BJ (cell line): ENCODE data around the gene ODR4. TPM values are rescaled to one million over a fixed set of nuclear protein-coding genes. Genes with fewer than 3 reads are reported as not detected.
A peak's percentile ranks its signal among the peaks of the same experiment; 100 is the strongest.

ENCODE experiments used
- CTCF ChIA-PET: fragments of 350-600 bp; formaldehyde crosslinking; extraction: SDS; loops from one replicate; lab custom pipeline; 2021; ENCODE audit warnings: antibody characterized with exemption, inconsistent platforms; lab: Yijun Ruan, JAX
- POLR2A ChIA-PET: fragments of 300-600 bp; sonication (Branson Sonifier 250); formaldehyde crosslinking; extraction: SDS; loops from one replicate; lab custom pipeline; 2021; ENCODE audit warnings: antibody characterized with exemption; lab: Charles Lee
- DNase-seq: peaks from one replicate; pipeline ENCODE4 v3.0.0-alpha.2; 2011; ENCODE audit warnings: low read depth
- H3K27me3 ChIP-seq: 2 replicates; pipeline ENCODE4 v1.6.0; 2011; ENCODE audit warnings: low read length; ENCODE audit not compliant: control insufficient read depth, insufficient read depth
- H3K36me3 ChIP-seq: 2 replicates; pipeline ENCODE4 v1.5.1; 2011; ENCODE audit warnings: low read length; ENCODE audit not compliant: control insufficient read depth, insufficient read depth
- H3K4me3 ChIP-seq: 2 replicates; pipeline ENCODE4 v1.5.1; 2011; ENCODE audit warnings: low read depth, mild to moderate bottlenecking, control low read depth, low read length
- CTCF ChIP-seq: IDR thresholded peaks from 2 replicates; pipeline ENCODE4 v1.5.1; 2011; ENCODE audit warnings: low read depth, mild to moderate bottlenecking, control low read depth, inconsistent platforms, low read length, moderate library complexity; ENCODE audit not compliant: insufficient read depth
- polyA minus RNA-seq: library from RNA; depleted of rRNA, polyadenylated mRNA; stranded (reverse); fragments of >200 nt; gene quantifications from 2 replicates; pipeline ENCODE4 v1.2.3, GENCODE V29; 2011; rRNA and poly(A)+ RNA removed
- polyA plus RNA-seq: library from polyadenylated mRNA; depleted of rRNA; stranded (reverse); fragments of >200 nt; gene quantifications from 2 replicates; pipeline ENCODE4 v1.2.3, GENCODE V29; 2011; rRNA removed

ODR4 gene
- 6.2 and 11.2 TPM in 2 replicates for polyA plus RNA-seq
- polyA minus RNA-seq = 3.1 and 4.2 TPM in 2 replicates

- ChIA-PET CTCF (interaction anchor here (0.6 to 1.5 kb wide), 18 partner anchors 9 to 611 kb away, joined by 3 to 20 read pairs (median 4); partner anchors contain the start of gene PTGS2), POLR2A (interaction anchor here (0.6 kb wide), 1 partner anchor 23 kb away, joined by 10 read pairs; no protein-coding TSS in a partner anchor)
- peaks cover 2% of the 10 kb centered on the region; the same call in 1 of the 2 replicates for H3K36me3 ChIP-seq
- peak within 1 kb of the TSS; percentile 85 for H3K4me3 ChIP-seq
- peak; percentile 93 for TF ChIP-seq CTCF
- H3K27me3 ChIP-seq = no peaks in the 10 kb centered on the region
- peak; percentile 97 for DNase-seq
Observed at GRCh38 chr1:186375152-186375928, at the start of gene ODR4, which contains the start of gene TPR. TSS of gene ODR4 (plus strand) at chr1:186375838. CDS start at chr1:186379786, 3,948 bp downstream. TSS of gene TPR (minus strand) at chr1:186375253. CDS start at chr1:186375028, 225 bp downstream.

DNA sequence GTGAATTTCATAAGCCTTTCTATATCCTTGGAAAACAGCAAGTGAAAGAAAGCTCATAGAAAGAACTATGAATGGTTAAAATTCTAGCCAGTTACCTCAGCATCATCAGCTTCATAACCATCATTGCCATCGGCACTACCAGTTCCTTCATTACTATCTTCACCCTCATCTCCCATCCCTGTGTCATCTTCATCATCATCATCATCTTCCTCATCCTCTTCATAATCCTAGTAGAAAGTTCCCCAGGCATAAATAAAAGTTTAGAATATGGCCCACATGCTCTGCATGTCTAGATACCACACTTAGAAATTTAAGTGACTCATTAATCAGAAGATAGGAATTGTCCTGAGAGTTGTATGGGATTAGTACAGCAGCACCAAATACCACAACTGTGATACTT lies 49.6 kb upstream of the ODR4 start:
- Histone ChIP-seq H3K4me3 (no peak overlapping the region), H3K36me3 (peaks cover 5% of the 10 kb centered on the region), H3K27me3 (no peaks in the 10 kb centered on the region)
- no peak for DNase-seq
- ChIA-PET CTCF (interaction anchor here (0.7 to 1.9 kb wide), 6 partner anchors 9 to 112 kb away, joined by 3 to 6 read pairs (median 4); partner anchors contain the start of gene TPR), POLR2A (no interaction called here)
- no peak for TF ChIP-seq CTCF

DNA sequence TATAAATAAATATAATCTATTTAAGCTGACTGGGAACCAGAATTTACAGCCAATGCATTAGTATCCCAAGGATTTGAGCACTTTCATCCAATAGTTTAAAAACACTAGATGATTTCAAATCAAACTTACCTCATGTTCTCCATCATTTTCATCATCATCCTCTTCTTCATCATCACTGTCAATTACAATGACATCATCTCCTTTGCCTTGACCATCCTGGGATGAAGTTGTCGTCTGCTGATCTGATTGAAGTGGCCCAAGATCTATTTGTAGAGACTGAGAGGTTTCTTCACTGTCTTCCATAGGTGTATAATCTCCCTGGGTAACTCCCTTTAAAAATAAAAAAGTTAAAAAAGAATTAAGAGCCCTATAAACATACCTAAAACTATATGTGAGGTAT lies 48.3 kb upstream of the ODR4 start:
- Histone ChIP-seq H3K36me3 (peaks cover 6% of the 10 kb centered on the region), H3K27me3 (no peaks in the 10 kb centered on the region), H3K4me3 (no peak overlapping the region)
- ChIA-PET CTCF (no interaction called here), POLR2A (no interaction called here)
- no peak for DNase-seq
- TF ChIP-seq CTCF = no peak

GRCh38 chr1:186330758-186331157 lies 44.9 kb upstream of the ODR4 start:
- peaks cover 10% of the 10 kb centered on the region for H3K36me3 ChIP-seq
- no peaks in the 10 kb centered on the region for H3K27me3 ChIP-seq
- ChIA-PET CTCF (interaction anchor here (1.1 to 3.0 kb wide), 5 partner anchors 8 to 29 kb away, joined by 5 to 15 read pairs (median 13); no protein-coding TSS in a partner anchor), POLR2A (no interaction called here)
- no peak for DNase-seq
- TF ChIP-seq CTCF = peak; percentile 45
- no peak overlapping the region for H3K4me3 ChIP-seq

- TF ChIP-seq CTCF = no peak
- POLR2A ChIA-PET = no interaction called here
- H3K27me3 ChIP-seq = no peaks in the 10 kb centered on the region
- H3K4me3 ChIP-seq = no peak overlapping the region
- CTCF ChIA-PET = no interaction called here
- peaks cover 15% of the 10 kb centered on the region for H3K36me3 ChIP-seq
- no peak for DNase-seq
Observed at GRCh38 chr1:186337554-186337953, 38.1 kb upstream of the ODR4 start.
